PC-9 (cell line): Measurements from ENCODE around the gene IRS2. TPM values are rescaled to one million over a fixed set of nuclear protein-coding genes. Genes with fewer than 3 reads are reported as not detected.

ENCODE experiments used
- BruUV-seq: library from RNA; stranded (reverse); fragments of 400-500 nt; replicated peaks from 2 replicates; lab custom pipeline; 2021; lab: Mats Ljungman, UMichigan
- CTCF ChIA-PET: fragments of 300-600 bp; sonication (Branson Sonifier 250); formaldehyde crosslinking; loops from one replicate; lab custom pipeline; 2022; ENCODE audit warnings: antibody characterized with exemption; lab: Charles Lee
- POLR2A ChIA-PET: fragments of 300-600 bp; sonication (Branson Sonifier 250); formaldehyde crosslinking; loops from one replicate; lab custom pipeline; 2022; ENCODE audit warnings: antibody characterized with exemption; ENCODE audit not compliant: unreplicated experiment; lab: Charles Lee
- DNase-seq, 2 experiments: peaks; one replicate each; pipeline versions ENCODE4 v3.0.0 to v3.0.0-alpha.2; 2015 to 2022; ENCODE audit warnings: mixed read lengths in 1 of 2
- H2AFZ ChIP-seq: fragments of 200-600 bp; sonication (generic); 2 replicates; pipeline ENCODE4 v1.8.1; 2017; ENCODE audit warnings: antibody characterized with exemption
- H3F3A ChIP-seq: fragments of 200-600 bp; sonication (generic); 2 replicates; pipeline ENCODE4 v1.8.1; 2017; ENCODE audit warnings: antibody characterized with exemption, mild to moderate bottlenecking, low read depth; ENCODE audit not compliant: insufficient read depth
- H3K27ac ChIP-seq: fragments of 200-600 bp; sonication (generic); 2 replicates; pipeline ENCODE4 v1.6.1; 2016; ENCODE audit warnings: mixed run types
- H3K27me3 ChIP-seq: fragments of 200-600 bp; sonication (generic); 2 replicates; pipeline ENCODE4 v1.6.1; 2016; ENCODE audit warnings: low read depth, mixed run types; ENCODE audit not compliant: insufficient read depth
- H3K36me3 ChIP-seq: fragments of 200-600 bp; sonication (generic); 2 replicates; pipeline ENCODE4 v1.6.1; 2016; ENCODE audit warnings: low read depth, mixed run types
- H3K4me1 ChIP-seq: fragments of 200-600 bp; sonication (generic); replicated peaks from 2 replicates; pipeline ENCODE4 v1.6.1; 2016; ENCODE audit warnings: mixed run types; ENCODE audit not compliant: insufficient read depth
- H3K4me2 ChIP-seq: fragments of 200-600 bp; sonication (generic); 2 replicates; pipeline ENCODE4 v1.6.1; 2017; ENCODE audit warnings: mixed run types
- H3K4me3 ChIP-seq: fragments of 200-600 bp; sonication (generic); 2 replicates; pipeline ENCODE4 v1.6.1; 2016; ENCODE audit warnings: mixed run types
- H3K79me2 ChIP-seq: fragments of 200-600 bp; sonication (generic); 2 replicates; pipeline ENCODE4 v1.6.1; 2017; ENCODE audit warnings: low read depth, mixed run types
- H3K9me2 ChIP-seq: fragments of 200-600 bp; sonication (generic); 2 replicates; pipeline ENCODE4 v1.8.1; 2017; ENCODE audit warnings: mild to moderate bottlenecking; ENCODE audit not compliant: insufficient read depth
- H3K9me3 ChIP-seq: fragments of 200-600 bp; sonication (generic); 2 replicates; pipeline ENCODE4 v1.8.1; 2016; ENCODE audit warnings: low read depth; ENCODE audit not compliant: insufficient read depth
- H4K20me1 ChIP-seq: fragments of 200-600 bp; sonication (generic); 2 replicates; pipeline ENCODE4 v1.8.1; 2017; ENCODE audit not compliant: insufficient read depth
- EZH2 ChIP-seq: fragments of 200-600 bp; sonication (generic); IDR thresholded peaks from 2 replicates; pipeline ENCODE4 v1.8.0; 2017; ENCODE audit warnings: antibody characterized with exemption, low read depth
- intact Hi-C: fragments of 100-400 bp; cut with micrococcal nuclease; formaldehyde crosslinking; loops from one replicate; pipeline ENCODE4 v1.10.0; 2022; ENCODE audit not compliant: unreplicated experiment
- total RNA-seq: library from RNA; stranded (reverse); gene quantifications from 2 replicates; pipeline ENCODE4 v1.2.3, GENCODE V29; 2021
- TF ChIP-seq, protein P1 (sequence below): fragments of 200-600 bp; sonication (generic); conservative IDR thresholded peaks from 2 replicates; pipeline ENCODE4 v1.6.1; 2017; ENCODE audit warnings: mixed run types, antibody characterized with exemption, mild to moderate bottlenecking, moderate library complexity

The IRS2 gene
- total RNA-seq, 1 experiment from 2014 or later = 31.3 TPM

- Histone ChIP-seq H3K9me2 (no peaks in the 10 kb centered on the region), H3F3A (peaks cover 12% of the 10 kb centered on the region), H2AFZ (no peak overlapping the region), H3K79me2 (peaks cover 82% of the 10 kb centered on the region), H3K36me3 (peaks cover 25% of the 10 kb centered on the region), H3K9me3 (no peaks in the 10 kb centered on the region), H3K4me3 (peak overlapping the region; percentile 100), H3K27me3 (no peaks in the 10 kb centered on the region), H3K4me1 (peaks cover 28% of the 10 kb centered on the region), H3K4me2 (peak overlapping the region; percentile 77), H4K20me1 (peaks cover 33% of the 10 kb centered on the region), H3K27ac (peak overlapping the region; percentile 82)
- intact Hi-C loops = loop anchor here (2.0 to 10.0 kb wide), 2 partner anchors 659 to 825 kb away; no protein-coding TSS in a partner anchor
- ChIA-PET CTCF (interaction anchor here (0.6 kb wide), 2 partner anchors 214 to 873 kb away, joined by 3 read pairs; no protein-coding TSS in a partner anchor), POLR2A (no interaction called here)
- BruUV-seq = TSS peak; percentile 18
- TF ChIP-seq EZH2 = no peak
- TF ChIP-seq, protein P1, sequence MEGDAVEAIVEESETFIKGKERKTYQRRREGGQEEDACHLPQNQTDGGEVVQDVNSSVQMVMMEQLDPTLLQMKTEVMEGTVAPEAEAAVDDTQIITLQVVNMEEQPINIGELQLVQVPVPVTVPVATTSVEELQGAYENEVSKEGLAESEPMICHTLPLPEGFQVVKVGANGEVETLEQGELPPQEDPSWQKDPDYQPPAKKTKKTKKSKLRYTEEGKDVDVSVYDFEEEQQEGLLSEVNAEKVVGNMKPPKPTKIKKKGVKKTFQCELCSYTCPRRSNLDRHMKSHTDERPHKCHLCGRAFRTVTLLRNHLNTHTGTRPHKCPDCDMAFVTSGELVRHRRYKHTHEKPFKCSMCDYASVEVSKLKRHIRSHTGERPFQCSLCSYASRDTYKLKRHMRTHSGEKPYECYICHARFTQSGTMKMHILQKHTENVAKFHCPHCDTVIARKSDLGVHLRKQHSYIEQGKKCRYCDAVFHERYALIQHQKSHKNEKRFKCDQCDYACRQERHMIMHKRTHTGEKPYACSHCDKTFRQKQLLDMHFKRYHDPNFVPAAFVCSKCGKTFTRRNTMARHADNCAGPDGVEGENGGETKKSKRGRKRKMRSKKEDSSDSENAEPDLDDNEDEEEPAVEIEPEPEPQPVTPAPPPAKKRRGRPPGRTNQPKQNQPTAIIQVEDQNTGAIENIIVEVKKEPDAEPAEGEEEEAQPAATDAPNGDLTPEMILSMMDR = no peak
- peak; percentile 50 to 71 for DNase-seq
Observed at GRCh38 chr13:109785141-109785891, 1.1 kb downstream of the IRS2 start.

DNA sequence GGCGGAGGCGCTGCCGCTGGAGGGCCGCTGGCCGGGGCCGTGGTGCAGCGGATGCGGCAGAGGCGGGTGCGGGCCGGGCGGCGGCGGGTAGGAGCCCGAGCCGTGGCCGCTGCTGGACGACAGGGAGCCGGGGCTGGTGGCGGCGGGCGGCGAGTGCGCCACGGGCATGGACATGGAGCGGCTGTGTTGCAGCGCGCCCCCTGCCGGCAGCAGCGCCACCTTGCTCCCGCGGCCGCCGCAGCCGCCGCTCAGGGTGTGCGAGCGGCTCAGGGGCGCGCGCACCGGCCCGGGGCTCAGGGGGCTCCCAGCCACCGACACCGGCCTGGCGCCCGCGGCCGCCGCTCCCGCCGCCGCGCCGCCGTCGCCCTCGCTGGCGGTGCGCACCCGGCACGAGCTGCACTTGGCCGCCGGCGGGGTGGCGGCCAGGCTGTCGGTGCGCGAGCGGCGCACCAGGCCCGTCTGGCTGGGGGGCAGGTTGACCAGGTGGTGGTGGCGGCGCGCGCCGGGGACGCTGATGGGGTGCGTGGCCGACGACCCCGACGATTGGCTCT is 1.7 kb downstream of the IRS2 start:
- CTCF ChIA-PET = no interaction called here
- no peaks in the 10 kb centered on the region for H3K9me2 ChIP-seq
- BruUV-seq = no TSS peak
- TF ChIP-seq EZH2 = no peak
- TF ChIP-seq, protein P1 = no peak
- H4K20me1 ChIP-seq = peaks cover 40% of the 10 kb centered on the region
- H3K9me3 ChIP-seq = no peaks in the 10 kb centered on the region
- H3K4me1 ChIP-seq = peaks cover 21% of the 10 kb centered on the region
- POLR2A ChIA-PET = no interaction called here
- peaks cover 82% of the 10 kb centered on the region for H3K79me2 ChIP-seq
- DNase-seq = peak; percentile 61 to 81
- peak overlapping the region; percentile 95 for H3K4me2 ChIP-seq
- H3F3A ChIP-seq = peaks cover 13% of the 10 kb centered on the region
- H3K4me3 ChIP-seq = peak overlapping the region; percentile 100
- peak overlapping the region; percentile 83 for H3K27ac ChIP-seq
- intact Hi-C loops = loop anchor here (2.0 to 10.0 kb wide), 2 partner anchors 660 to 824 kb away; no protein-coding TSS in a partner anchor
- H2AFZ ChIP-seq = no peak overlapping the region
- no peaks in the 10 kb centered on the region for H3K27me3 ChIP-seq
- peaks cover 31% of the 10 kb centered on the region for H3K36me3 ChIP-seq

- H3K36me3 ChIP-seq = peaks cover 38% of the 10 kb centered on the region
- H3K4me1 ChIP-seq = peaks cover 16% of the 10 kb centered on the region
- CTCF ChIA-PET = no interaction called here
- peak overlapping the region; percentile 87 for H3K4me3 ChIP-seq
- H3K9me3 ChIP-seq = no peaks in the 10 kb centered on the region
- H3K9me2 ChIP-seq = no peaks in the 10 kb centered on the region
- peak overlapping the region; percentile 83 for H3K27ac ChIP-seq
- H2AFZ ChIP-seq = no peak overlapping the region
- no peaks in the 10 kb centered on the region for H3K27me3 ChIP-seq
- POLR2A ChIA-PET = no interaction called here
- peaks cover 84% of the 10 kb centered on the region for H3K79me2 ChIP-seq
- TF ChIP-seq, protein P1 = no peak; the same call in 1 of the 2 replicates
- TF ChIP-seq EZH2 = no peak
- peaks cover 46% of the 10 kb centered on the region for H4K20me1 ChIP-seq
- intact Hi-C loops = loop anchor here (2.0 to 10.0 kb wide), 2 partner anchors 661 to 823 kb away; no protein-coding TSS in a partner anchor
- peak overlapping the region; percentile 95 for H3K4me2 ChIP-seq
- no peak for DNase-seq
- BruUV-seq = no TSS peak
- peaks cover 13% of the 10 kb centered on the region for H3F3A ChIP-seq
Observed at GRCh38 chr13:109783815-109784589, 2.4 kb downstream of the IRS2 start.
